Smooth muscle cell (in vitro differentiated cells): ENCODE measurements around the gene TECTB. TPM values are rescaled to one million over a fixed set of nuclear protein-coding genes. Genes with fewer than 3 reads are reported as not detected.

Experiments
- DNase-seq: peaks from one replicate; lab custom pipeline; 2025; ENCODE audit not compliant: unreplicated experiment; lab: John Stamatoyannopoulos, UW
- H2AFZ ChIP-seq: fragments of 200-600 bp; sonication (generic); 2 replicates; pipeline ENCODE4 v1.6.0; 2016; ENCODE audit warnings: antibody characterized with exemption, low read depth, mild to moderate bottlenecking
- H3F3A ChIP-seq: fragments of 200-600 bp; sonication (generic); 2 replicates; pipeline ENCODE4 v1.6.0; 2017; ENCODE audit warnings: antibody characterized with exemption, low read depth
- H3K27ac ChIP-seq: fragments of 200-600 bp; sonication (generic); 2 replicates; pipeline ENCODE4 v1.5.1; 2016; ENCODE audit warnings: low read depth, mild to moderate bottlenecking
- H3K27me3 ChIP-seq: fragments of 200-600 bp; sonication (generic); 2 replicates; pipeline ENCODE4 v1.6.1; 2016; ENCODE audit warnings: low read depth, mild to moderate bottlenecking
- H3K36me3 ChIP-seq: fragments of 200-600 bp; sonication (generic); 2 replicates; pipeline ENCODE4 v1.5.1; 2016; ENCODE audit warnings: low read depth
- H3K4me1 ChIP-seq: fragments of 200-600 bp; sonication (generic); 2 replicates; pipeline ENCODE4 v1.5.1; 2016; ENCODE audit warnings: low read depth
- H3K4me2 ChIP-seq: fragments of 200-600 bp; sonication (generic); 2 replicates; pipeline ENCODE4 v1.6.0; 2016; ENCODE audit warnings: mild to moderate bottlenecking
- H3K4me3 ChIP-seq: fragments of 200-600 bp; sonication (generic); 2 replicates; pipeline ENCODE4 v1.5.1; 2016; ENCODE audit warnings: mild to moderate bottlenecking
- H3K79me2 ChIP-seq: fragments of 200-600 bp; sonication (generic); 2 replicates; pipeline ENCODE4 v1.6.0; 2016; ENCODE audit warnings: low read depth, mild to moderate bottlenecking
- H3K9ac ChIP-seq: fragments of 200-600 bp; sonication (generic); 2 replicates; pipeline ENCODE4 v1.6.0; 2016; ENCODE audit warnings: low read depth
- H3K9me3 ChIP-seq: fragments of 200-600 bp; sonication (generic); replicated peaks from 2 replicates; pipeline ENCODE4 v1.5.1; 2016; ENCODE audit warnings: low read depth
- H4K20me1 ChIP-seq: fragments of 200-600 bp; sonication (generic); 2 replicates; pipeline ENCODE4 v1.6.0; 2016; ENCODE audit warnings: low read depth
- CTCF ChIP-seq: fragments of 200-600 bp; sonication (generic); IDR thresholded peaks from 2 replicates; pipeline ENCODE4 v1.5.1; 2017; ENCODE audit warnings: borderline replicate concordance, mild to moderate bottlenecking, antibody characterized with exemption; ENCODE audit not compliant: insufficient read depth, poor library complexity, severe bottlenecking
- WGBS: methylation state at CpG from one replicate; pipeline ENCODE4 v1.1.7; 2016; ENCODE audit warnings: low lambda C conversion rate; 5-methylcytosine and 5-hydroxymethylcytosine counted together
- polyA plus RNA-seq: library from polyadenylated mRNA; unstranded; fragments of >200 nt; fragmentation: Nextera tagmentation; extraction: Ambion mirVana; gene quantifications from 2 replicates; pipeline ENCODE4 v1.2.1, GENCODE V29; 2016
- total RNA-seq: library from RNA; depleted of rRNA; stranded (reverse); fragments of >200 nt; gene quantifications from 2 replicates; pipeline ENCODE4 v1.2.3, GENCODE V29; 2014

The TECTB gene
- total and polyA plus RNA-seq, 2 experiments from 2014 or later, result not detected

GRCh38 chr10:112242769-112243168, 40.4 kb upstream of the TECTB start:
- H3K4me3 ChIP-seq, result no peak overlapping the region
- H3K9me3 ChIP-seq, result no peaks in the 10 kb centered on the region
- H2AFZ ChIP-seq, result no peak overlapping the region
- H3F3A ChIP-seq, result no peaks in the 10 kb centered on the region
- no peak for DNase-seq
- H3K4me2 ChIP-seq, result no peak overlapping the region
- no peaks in the 10 kb centered on the region for H3K4me1 ChIP-seq
- 89% methylated on average over 2 of the region's 2 CpGs for WGBS
- H3K36me3 ChIP-seq, result no peaks in the 10 kb centered on the region
- H3K79me2 ChIP-seq, result no peaks in the 10 kb centered on the region
- H3K27me3 ChIP-seq, result no peaks in the 10 kb centered on the region
- H3K9ac ChIP-seq, result no peak overlapping the region
- no peak for TF ChIP-seq CTCF
- no peaks in the 10 kb centered on the region for H4K20me1 ChIP-seq
- no peak overlapping the region for H3K27ac ChIP-seq

DNA sequence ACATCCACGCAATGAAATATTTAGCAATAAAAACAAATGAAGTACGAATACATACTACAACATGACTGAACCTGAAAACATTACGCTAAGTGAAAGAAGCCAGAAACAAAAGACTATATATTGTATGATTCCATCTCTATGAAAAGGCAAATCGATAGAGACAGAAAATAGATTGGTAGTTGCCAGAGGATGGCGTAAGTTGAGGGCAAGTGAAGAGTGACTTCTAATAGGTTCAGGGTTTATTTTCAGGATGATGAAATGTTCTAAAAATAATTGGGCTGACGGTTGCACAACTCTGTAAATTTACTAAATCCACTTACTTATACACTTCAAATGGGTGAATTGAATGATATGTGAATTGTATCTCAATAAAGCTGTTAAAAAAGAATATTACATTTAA, 39.5 kb upstream of the TECTB start:
- Histone ChIP-seq H2AFZ (no peak overlapping the region), H3K27me3 (no peaks in the 10 kb centered on the region), H3K27ac (no peak overlapping the region), H3K79me2 (no peaks in the 10 kb centered on the region), H3K4me3 (no peak overlapping the region), H3F3A (no peaks in the 10 kb centered on the region), H3K9ac (no peak overlapping the region), H3K4me2 (no peak overlapping the region), H3K4me1 (no peaks in the 10 kb centered on the region), H3K9me3 (no peaks in the 10 kb centered on the region), H4K20me1 (no peaks in the 10 kb centered on the region), H3K36me3 (no peaks in the 10 kb centered on the region)
- no peak for TF ChIP-seq CTCF
- DNase-seq, result no peak
- WGBS, result 93% methylated on average over 6 of the region's 6 CpGs

DNA sequence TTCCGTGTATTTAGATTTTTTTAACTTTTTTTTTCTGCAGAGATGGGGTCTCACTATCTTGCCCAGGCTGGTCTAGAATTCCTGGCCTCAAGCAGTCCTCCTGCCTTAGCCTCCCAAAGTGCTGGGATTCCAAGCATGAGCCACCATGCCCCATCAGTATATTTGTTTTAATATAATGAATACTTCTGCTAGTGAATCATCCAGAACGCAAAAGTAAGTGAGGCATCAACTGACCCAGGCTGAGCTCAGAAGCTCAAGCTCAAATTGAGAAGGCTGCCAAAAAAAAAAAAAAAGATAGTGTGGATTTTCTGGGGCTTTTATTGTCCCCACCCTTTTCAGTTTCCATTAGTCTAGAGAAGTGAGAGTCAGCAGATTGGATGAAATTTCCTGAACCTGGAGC, 39.0 kb upstream of the TECTB start:
- H3K4me3 ChIP-seq, result no peak overlapping the region
- no peaks in the 10 kb centered on the region for H4K20me1 ChIP-seq
- H3K79me2 ChIP-seq, result no peaks in the 10 kb centered on the region
- H3K9ac ChIP-seq, result no peak overlapping the region
- DNase-seq, result no peak
- no peak overlapping the region for H3K4me2 ChIP-seq
- H3K27me3 ChIP-seq, result no peaks in the 10 kb centered on the region
- H2AFZ ChIP-seq, result no peak overlapping the region
- H3K9me3 ChIP-seq, result no peaks in the 10 kb centered on the region
- no peaks in the 10 kb centered on the region for H3K36me3 ChIP-seq
- 93% methylated on average over 2 of the region's 2 CpGs for WGBS
- no peaks in the 10 kb centered on the region for H3K4me1 ChIP-seq
- H3F3A ChIP-seq, result no peaks in the 10 kb centered on the region
- no peak for TF ChIP-seq CTCF
- no peak overlapping the region for H3K27ac ChIP-seq

DNA sequence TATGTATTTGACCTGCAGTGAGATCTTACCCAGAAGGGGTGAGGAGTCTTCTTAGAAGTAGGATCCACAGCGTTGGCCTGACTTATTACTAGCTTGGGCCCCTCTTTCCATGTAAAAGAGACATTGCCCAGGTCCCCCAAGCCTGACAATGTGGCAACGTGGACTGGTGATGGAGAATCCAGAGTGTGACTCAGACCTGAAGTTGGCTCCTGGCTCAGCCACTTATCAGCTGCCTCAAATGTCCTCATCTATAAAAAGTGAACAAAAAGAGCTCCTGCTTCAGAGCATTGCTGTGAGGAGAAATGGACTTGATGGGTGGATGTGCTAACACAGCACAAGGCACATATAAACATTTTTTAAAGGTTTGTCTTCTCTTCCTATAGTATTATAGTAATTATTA, 35.4 kb upstream of the TECTB start:
- Histone ChIP-seq H2AFZ (no peak overlapping the region), H3K4me3 (no peak overlapping the region), H3K9ac (no peak overlapping the region), H3K4me1 (no peaks in the 10 kb centered on the region), H3K27ac (no peak overlapping the region), H3K79me2 (no peaks in the 10 kb centered on the region), H3K36me3 (no peaks in the 10 kb centered on the region), H3K27me3 (no peaks in the 10 kb centered on the region), H3F3A (no peaks in the 10 kb centered on the region), H3K4me2 (no peak overlapping the region), H3K9me3 (no peaks in the 10 kb centered on the region), H4K20me1 (no peaks in the 10 kb centered on the region)
- no peak for TF ChIP-seq CTCF
- DNase-seq, result no peak
- 58% methylated on average over 2 of the region's 2 CpGs for WGBS
